Limb (tissue), 2 donors: Measurements from ENCODE around the gene FGF14.

ENCODE experiments used
- DNase-seq, 2 donors: peaks; one replicate each; pipeline ENCODE4 v3.0.0-alpha.2; 2016; ENCODE audit errors: extremely low spot score in 2 of 2

FGF14 gene

DNA sequence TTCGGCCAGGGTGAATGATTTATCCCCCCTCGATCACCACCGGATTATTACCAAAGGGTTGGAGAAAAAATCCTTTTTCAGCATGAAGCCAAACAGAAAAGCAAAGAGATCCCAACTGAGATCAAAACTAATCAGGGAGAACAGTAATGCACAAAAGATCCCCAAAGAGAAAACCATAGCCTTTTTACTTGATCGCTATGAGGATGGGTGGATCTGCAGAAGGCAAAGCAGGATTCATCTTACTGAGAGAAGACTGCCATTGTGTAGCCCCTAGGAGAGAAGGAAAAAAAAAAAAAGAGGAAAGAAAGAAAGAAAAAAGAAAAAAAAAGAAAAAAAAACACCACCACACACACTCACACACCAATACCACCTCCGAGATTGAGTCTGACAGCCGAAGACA, at the start of gene FGF14:
TSS of gene FGF14 (minus strand) at position 283 of the 400 bp plus-strand sequence.
- no peak for DNase-seq

DNA sequence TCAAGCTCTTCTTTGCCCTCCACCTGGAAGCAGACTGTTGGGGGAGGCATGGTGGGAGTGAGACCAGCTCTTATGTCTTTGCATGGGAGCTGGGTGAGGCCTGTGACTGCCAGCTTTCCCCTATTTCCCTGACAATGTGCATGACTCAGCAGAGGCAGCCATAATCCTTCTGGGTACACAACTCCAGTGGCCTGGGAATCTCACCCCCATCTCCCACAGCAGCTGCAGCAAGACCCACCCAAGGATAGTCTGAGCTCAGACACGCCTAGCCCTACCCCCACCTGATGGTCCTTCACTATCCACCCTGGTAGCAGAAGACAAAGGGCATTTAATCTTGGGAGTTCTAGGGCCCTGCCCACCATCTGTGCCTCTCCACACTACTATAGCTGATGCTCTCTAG, 41.4 kb upstream of the FGF14 start:
- DNase-seq, result no peak

DNA sequence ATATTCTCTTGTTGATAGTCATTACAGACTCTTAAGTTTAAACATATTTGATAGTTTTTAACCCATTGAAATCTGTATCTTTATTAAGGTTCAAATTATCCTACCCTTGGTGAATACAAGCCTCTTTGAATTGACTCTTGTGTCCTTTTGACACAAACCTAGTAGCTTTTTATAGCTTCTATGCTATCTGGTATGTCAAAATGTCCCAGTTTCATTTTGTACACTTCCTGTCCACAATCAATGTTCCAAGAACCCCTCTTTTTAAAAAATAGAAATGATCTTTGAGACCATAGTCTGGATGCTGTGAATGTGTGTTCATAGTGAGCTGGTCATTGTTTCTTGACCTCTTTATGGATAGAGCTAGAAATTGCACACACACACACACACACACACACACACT, 39.2 kb upstream of the FGF14 start:
- DNase-seq, result no peak

DNA sequence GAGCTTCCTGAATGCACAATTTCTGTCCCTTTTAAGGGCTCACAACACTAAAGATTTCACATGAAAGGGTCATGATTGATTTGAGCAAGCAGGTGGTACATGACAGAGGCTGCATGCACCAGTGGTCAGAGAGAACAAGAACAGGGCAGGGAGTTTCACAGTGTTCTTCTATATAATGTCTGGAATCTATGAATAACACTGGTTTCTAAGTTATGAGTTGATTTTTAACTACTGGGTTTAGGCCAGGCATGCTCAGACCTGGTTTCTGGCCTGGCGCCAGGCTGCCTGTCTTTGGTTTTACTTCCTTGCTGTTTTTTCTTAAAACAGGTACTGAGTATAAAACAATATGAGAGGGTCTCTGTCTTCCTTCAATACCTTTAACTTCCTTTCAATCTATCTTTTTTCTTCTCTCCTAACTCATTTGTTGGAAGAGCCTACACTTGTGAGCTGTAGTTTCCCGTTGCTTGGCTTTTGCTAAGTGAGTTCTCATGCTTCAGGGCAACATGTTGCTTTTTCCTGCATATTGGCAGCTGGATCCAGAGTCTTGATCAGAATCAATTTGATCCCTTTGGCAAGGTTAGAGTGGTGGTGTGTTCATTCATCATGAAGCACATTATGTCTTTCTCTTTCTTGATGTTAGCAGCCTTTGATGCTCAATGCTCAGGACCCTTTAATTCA, 38.5 kb upstream of the FGF14 start:
- peak in 1 of 2 donors; percentile 10 for DNase-seq

DNA sequence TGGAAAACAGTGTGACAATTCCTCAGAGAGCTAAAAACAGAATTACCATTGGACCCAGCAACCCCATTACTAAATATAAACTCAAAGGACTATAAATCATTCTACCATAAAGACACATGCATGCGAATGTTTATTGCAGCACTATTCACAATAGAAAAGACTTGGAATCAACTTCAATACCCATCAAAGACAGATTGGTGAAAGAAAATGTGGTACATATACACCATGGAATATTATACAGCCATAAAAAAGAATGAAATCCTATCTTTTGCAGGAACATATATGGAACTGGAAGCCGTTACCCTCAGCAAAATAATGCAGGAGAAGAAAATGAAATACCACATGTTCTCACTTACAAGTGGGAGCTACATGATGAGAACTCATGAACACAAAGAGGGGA, 20.8 kb upstream of the FGF14 start:
- DNase-seq, result no peak

DNA sequence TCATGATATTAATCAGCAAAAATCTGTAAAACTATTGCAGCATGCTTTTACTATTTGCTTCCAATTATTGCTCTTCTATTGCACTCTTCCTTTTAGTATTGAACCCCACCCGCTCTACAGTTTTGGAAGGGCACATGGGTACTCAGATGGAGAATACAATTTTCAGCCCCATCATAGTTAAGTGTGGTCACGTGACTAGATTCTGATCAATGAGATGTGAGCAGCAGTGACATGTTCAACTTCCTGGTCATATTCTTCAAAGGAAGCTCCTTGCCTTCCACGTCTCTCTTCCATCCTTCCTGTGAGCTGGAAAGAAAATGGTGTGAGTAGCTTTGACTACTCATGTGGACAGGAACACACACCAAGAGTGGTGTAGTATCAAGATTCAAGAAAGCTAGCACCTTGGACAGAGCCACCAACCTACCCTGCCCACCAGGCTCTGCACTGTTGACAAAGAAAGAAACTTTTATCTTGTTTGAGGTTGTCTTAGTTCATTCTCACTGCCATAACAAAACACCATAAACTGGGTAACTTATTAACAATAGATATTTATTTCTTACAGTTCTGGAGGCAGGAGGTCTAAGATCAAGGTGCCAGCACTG, 3.8 kb upstream of the FGF14 start:
- no peak for DNase-seq

DNA sequence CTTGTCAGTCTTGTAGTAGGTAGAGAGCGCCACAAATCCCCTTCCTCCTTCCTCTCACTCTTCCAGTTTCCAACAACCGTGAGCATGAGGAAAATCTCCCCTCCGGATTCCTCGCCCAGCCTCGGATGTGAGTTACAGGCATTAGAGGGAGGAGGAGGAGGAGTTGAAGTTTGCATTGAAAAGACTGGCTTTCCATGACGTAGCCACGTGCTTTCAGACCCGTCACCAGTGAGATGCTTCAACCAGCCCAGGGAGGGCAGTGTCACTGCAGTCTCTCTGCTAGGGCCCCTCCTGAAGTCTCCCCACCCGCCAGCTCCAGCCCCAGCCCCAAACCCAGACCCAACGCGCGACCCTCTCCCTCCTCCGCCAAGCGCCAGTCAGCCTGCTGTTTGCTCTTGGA, 442 bp upstream of the FGF14 start:
- DNase-seq, result peak; percentile 50 to 67

DNA sequence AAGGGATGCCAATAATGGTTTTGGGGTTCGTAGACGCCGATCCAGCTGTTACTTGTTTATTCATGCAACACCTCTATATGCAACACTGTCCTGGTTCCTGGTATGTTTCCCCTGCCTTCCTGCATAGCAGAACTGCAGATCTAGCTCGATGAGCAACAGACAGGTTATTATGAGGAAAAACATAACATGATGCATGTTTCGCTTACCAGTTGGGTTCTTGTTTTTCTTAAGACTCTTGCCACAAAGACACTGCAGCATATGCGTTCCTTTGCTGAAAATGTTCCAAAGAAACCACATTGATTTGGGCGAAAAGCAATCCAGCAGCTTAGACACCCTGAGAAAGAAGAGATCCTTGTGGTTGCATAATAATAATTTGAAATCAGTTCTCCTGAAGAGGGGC, 583 bp downstream of the FGF14 start:
- DNase-seq, result no peak

DNA sequence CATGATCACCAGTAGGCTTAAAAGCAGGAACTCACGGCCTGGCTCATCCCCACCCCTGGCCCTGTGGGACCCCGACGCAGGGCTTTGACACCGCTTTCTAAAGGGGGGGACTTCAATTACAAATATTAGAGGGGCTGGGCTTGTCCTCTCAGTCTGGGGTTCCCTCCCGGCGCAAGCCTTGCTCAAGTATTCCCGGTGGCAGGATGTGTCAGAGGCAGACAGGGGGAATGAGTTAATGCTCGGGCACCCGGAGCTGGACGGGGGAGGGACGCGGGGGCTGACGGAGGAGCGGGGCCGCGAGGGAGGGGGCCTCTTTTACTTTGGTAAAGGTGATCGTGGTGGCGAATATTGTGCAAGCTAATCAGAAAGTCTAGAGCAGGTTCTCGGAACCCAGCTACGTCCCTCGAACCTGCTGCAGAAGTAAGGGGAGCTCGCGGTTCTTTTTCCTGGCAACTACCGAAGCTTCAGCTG, 1.1 kb downstream of the FGF14 start:
- peak in 1 of 2 donors; percentile 52 for DNase-seq

DNA sequence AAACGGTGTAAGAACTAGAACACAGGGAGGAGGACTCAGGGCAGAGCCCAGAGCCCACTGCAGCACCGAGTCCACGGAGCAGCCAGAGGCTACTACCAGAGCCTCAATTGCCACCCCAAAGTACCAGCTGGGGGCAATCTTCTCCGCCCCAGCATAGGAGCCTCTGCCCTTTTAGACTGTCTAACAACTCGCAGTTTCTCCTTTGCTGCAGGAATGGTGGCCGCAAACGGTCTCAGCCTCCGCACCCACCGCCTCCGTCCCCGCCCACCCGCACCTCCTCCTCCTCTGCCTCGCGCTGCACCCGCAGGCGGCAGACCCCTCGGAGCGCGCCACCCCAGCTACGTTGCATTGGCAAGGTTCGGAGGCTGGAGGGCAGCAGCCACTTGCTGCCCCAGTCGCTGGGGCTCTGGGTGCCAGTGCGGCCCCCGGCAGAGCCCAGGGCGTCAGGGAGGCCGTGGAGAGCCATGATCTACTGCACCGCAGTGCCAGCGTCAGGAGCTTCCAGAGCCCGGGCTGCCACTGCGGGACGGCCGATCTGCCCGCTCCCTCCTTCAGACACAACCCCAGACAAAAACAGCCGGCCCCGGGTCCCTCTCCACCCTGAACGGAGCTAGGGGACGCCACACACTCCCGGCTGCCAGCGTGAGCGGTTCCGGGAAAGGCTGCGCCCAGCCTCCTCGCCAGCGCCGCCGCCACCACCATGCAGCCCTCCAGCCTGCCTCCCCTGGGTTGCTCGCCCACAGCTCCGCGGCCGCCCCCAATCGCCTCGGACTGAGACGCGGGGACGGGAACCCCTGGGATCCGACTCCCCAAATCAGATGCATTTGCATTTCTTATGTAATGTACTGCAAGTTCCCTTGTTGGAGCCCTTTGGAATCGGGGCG, 1.8 kb downstream of the FGF14 start:
- DNase-seq, result peak in 1 of 2 donors; percentile 53

DNA sequence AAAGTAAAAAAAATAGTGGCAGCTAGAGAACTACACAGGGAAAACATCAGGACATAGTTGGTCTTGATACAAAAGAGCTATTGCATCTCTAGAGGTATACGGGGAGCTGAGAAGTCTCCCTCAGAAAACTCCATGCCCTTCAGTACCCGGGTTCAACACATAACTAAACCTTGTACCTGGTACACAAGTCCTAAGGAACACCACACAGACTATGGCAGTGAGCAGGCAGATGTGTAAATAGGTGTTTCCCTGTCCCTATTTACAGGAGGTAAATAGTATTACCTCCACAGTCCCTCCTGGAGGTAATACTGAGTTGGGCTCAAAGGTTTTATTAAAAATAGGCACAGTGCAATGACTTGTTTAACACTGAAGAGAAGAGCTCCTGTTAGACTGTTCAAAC, 5.9 kb downstream of the FGF14 start:
- DNase-seq, result no peak

DNA sequence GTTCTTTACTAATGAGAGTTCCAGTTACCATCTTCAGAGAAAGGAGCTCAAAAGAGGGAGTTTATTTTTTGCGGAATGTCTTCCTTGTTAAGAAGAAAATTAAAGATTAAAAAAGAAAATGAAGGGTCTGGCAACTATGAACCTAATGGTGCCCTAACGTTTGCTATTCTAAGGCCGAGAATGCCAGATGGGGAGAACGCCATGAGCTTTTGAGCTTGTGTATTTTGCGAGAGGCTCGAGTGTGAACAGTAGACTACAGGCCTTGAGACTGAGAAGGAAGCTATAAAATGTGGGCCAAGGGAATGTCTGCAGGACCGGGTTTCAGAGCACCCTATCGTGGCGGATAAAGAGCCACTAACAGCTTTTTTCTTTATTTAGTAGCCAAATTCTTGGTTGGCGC, 6.7 kb downstream of the FGF14 start:
- no peak for DNase-seq

DNA sequence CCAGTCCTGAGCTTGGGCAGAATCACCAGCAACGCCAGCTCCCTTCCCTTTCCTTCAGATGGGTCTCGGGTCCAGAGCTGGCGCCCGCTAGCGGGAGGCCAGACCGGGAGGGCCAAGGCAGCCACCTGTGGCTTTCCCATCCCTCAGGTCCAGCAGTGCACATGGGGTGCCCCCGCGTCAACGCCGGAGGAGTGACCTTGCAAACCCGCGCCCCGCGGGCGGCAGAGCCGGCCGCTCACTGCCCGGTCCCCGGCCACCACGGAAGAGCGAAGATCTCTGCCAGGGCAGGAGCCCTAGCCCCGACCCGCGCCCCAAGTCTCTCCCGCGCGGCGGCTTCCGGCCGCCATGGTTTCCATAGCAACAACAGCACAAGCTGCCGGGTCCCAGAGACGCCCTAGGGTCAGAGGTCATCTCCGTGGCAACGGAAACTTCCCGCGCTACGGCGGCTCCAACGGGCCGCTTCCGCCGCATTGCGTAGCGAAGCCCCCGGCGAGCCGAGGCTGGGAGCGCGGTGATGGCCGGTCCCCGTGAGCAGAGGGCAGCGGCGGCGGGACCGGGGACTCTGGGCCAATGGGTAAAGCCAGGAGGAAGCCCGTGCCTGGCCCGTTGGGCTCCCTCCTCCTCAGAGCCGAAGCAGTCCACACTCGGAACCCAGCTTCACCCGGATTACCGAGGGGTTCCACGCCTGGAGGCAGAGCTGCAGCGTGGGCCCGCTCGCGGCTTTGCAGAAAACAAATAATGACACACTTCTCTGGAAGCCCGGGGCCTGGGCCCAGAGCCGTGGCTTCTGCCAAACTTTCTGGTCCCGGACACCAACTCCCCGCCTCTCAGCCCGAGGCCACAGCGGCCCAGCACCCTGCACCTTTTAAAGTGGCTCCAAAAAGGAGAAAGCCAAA, 7.4 kb downstream of the FGF14 start:
- peak; percentile 92 to 96 for DNase-seq

DNA sequence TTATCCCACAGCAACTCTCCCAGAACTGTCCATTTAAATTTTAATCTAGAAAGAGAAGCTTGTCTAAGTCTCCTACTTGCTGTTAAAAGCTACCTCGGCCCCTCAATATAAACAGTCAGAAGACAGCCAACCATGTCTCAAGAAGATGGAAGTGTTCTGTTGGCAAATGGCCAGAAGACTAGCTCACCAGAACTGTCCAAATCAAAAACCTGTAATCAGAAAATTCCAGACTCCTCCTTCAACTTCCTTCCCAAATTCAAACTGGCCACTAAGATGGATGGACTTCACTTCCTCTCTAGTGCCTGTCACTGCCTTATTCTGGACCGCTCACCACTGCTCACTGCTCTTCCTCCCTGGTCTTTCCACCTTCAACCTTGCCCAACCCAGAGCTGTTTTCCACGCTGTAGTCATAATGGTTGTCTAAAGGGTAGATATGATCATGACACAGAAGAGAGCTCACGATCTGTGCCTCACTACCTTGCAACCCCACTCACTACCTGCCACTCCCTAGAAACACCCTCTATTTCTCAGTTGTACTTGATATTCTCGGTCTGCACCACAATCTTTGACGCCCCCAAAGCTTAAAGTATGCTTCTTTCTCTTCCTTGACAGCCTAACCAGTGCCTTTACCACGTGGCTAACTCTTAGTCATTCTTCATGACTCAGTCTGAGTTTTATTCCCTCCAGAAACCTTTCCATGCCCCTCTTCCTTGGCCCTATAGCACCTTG, 9.2 kb downstream of the FGF14 start:
- no peak for DNase-seq

DNA sequence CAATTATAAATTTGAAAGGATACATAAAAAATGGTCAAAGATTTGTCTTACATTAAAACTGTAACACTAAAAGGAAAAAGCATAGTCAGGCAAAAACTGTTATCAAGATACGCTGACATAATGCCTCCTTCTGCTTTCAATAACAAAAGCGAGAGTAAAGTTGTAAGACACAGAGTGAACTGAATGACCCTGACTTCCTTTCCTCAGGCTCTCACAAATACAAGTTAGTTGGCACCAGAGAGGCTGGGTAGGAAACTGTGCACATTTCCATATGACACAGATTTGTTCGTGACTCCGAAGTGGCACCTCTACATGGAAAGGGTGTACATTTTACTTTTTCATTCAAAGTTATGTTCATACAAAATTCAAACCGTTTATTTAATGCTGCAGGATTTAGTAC, 15.4 kb downstream of the FGF14 start:
- DNase-seq, result no peak

DNA sequence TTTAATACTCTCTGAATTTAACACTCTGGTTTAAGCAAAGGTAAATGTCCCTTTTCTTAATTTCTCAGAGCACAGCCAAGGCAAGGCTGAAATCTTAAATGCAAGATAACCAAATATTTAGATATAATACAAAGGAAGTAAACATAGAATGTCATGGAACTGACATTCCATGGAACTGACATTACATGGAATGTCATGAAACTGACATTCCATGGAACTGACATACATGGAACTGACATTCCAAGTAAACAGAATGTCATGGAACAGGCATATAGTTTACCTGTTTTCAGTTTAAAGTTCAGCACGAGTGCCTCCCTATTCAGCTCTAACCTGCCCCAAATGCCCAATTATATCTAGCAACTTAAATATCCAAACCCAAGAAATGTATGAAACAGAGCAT, 21.8 kb downstream of the FGF14 start:
- no peak for DNase-seq

DNA sequence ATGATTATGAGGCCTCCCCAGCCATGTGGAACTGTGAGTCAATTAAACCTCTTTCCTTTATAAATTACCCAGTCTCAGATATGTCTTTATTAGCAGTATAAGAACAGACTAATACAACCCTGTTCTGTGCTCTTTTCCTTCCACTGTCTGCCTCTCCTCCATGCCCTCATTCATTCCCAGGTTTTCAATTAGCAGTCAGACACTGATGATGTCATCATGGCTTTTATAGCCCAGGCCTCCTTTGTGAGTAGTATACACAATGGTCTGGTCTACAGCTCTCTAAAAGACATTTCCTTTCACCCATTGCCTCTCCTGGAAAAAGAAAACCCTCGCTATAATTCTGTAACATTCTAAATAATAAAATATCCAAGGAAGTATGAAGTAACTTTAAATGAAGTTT, 25.5 kb downstream of the FGF14 start:
- no peak for DNase-seq

DNA sequence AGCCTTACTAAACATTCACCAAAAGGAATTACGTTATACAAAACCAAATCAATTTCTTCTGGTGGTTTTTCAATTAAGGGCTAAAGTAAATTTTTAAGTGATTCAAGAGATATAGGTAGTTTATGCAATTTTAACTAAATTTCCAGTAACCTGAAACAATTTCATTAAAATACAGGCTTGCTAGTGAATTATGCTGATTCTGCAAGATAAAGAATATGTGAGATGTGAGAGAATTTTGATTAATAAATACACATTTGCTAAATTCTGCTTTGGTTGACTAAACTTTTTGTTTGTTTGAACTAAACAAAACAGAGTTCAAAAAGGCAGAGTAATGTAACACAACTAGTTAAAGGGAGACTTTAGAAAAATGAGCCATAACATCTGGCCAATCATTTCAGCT, 27.1 kb downstream of the FGF14 start:
- no peak for DNase-seq

DNA sequence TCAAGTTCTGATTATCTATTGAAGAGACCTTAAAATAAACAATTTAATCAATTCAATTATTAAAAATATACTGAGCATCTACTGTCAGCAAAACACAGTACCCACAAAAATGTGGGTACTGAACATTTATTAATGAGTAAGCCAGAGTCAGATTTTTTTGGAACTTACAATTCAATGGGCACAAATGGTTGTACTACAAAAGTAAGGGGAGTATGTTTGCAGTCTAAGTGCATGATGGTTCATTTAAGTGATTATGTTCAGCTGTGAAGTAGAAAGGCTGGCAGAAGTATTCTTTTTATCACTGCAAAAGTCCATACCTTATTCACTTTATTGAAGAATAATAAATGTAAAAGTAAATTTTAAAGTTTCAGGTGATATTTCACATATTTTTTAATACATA, 27.6 kb downstream of the FGF14 start:
- DNase-seq, result no peak

DNA sequence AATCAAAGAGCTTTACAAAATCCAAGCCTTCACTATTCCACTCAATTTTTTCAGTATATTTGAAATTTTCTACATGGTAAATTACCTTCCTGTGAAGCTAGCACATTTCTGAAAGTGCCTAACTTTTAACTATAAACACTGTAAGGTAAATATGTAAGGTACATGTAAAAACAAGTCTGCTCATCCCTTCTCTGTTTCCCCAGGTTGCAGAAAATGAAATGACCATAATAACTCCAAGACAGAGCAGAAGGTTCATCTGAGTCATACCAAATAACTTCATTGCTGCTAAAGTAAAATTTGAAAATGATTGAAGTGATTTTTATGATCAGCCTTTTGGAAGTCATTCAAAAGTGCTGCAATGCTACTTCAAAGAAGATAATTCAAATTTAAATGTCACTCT, 28.6 kb downstream of the FGF14 start:
- no peak for DNase-seq

DNA sequence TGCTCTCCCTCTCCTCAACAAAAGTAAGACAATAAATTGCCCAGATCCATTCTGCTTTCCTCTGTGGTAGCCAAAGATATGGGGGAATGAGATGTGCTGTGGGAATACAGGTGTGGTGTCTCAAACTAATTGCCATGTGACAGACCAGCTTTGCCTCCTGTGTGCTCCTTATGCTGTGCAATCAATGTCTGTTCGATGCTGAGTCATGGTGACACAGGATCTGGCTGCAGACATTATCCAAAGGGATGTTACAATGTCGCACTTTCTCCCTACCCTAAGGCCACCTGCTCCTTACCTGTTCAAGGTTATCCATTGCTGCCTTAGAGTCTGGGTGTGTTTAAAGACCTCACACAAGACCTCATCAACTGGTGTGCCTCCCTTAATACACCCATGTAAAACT, 32.5 kb downstream of the FGF14 start:
- DNase-seq, result no peak
